RWPE2 (cell line): ENCODE data around the gene MPRIP.

ENCODE experiments used
- ATAC-seq: fragments of 200-7000 bp; cut with Tn5 transposase; 3 replicates; pipeline ENCODE4 v1.9.1; 2021; ENCODE audit warnings: low read depth
- DNase-seq: peaks from one replicate; pipeline ENCODE4 v3.0.0-alpha.2; 2020; ENCODE audit warnings: low spot score
- H3K27ac ChIP-seq: fragments of 450-650 bp; 2 replicates; pipeline ENCODE4 v1.5.1; 2017; ENCODE audit warnings: mild to moderate bottlenecking; ENCODE audit not compliant: poor library complexity, severe bottlenecking
- H3K27me3 ChIP-seq: fragments of 250-450 bp; sonication (Bioruptor Pico); 2 replicates; pipeline ENCODE4 v1.5.1; 2021; ENCODE audit warnings: mild to moderate bottlenecking, moderate library complexity; ENCODE audit not compliant: insufficient read depth, poor library complexity, severe bottlenecking
- H3K36me3 ChIP-seq: fragments of 250-450 bp; sonication (Bioruptor Pico); 2 replicates; pipeline ENCODE4 v1.5.1; 2020; ENCODE audit warnings: low read depth, mild to moderate bottlenecking, moderate library complexity
- H3K4me1 ChIP-seq: fragments of 250-450 bp; sonication (Bioruptor Pico); 2 replicates; pipeline ENCODE4 v1.5.1; 2021; ENCODE audit warnings: mild to moderate bottlenecking, moderate library complexity; ENCODE audit not compliant: insufficient read depth, poor library complexity, severe bottlenecking
- H3K4me3 ChIP-seq: fragments of 250-450 bp; sonication (Bioruptor Pico); 2 replicates; pipeline ENCODE4 v1.5.1; 2021; ENCODE audit warnings: mild to moderate bottlenecking, moderate library complexity; ENCODE audit not compliant: severe bottlenecking
- H3K9me3 ChIP-seq: fragments of 250-450 bp; sonication (Bioruptor Pico); 2 replicates; pipeline ENCODE4 v1.5.1; 2021; ENCODE audit warnings: mild to moderate bottlenecking, moderate library complexity; ENCODE audit not compliant: severe bottlenecking
- CTCF ChIP-seq: fragments of 450-650 bp; IDR thresholded peaks from one replicate; pipeline ENCODE4 v1.5.1; 2017; ENCODE audit warnings: mild to moderate bottlenecking, moderate library complexity; ENCODE audit not compliant: poor library complexity, severe bottlenecking

The MPRIP gene

GRCh38 chr17:17077861-17078732 is 35.8 kb downstream of the MPRIP start:
- peaks cover 26% of the 10 kb centered on the region for H3K4me1 ChIP-seq
- H3K27ac ChIP-seq: no peak overlapping the region
- TF ChIP-seq CTCF: no peak
- no peak overlapping the region for H3K4me3 ChIP-seq
- no peaks in the 10 kb centered on the region for H3K9me3 ChIP-seq
- ATAC-seq (no peak), DNase-seq (peak; percentile 40)
- no peaks in the 10 kb centered on the region for H3K27me3 ChIP-seq
- H3K36me3 ChIP-seq: peaks cover 57% of the 10 kb centered on the region

GRCh38 chr17:17078832-17079231 is 36.6 kb downstream of the MPRIP start:
- TF ChIP-seq CTCF: no peak
- ATAC-seq (no peak), DNase-seq (peak; percentile 15)
- no peaks in the 10 kb centered on the region for H3K9me3 ChIP-seq
- H3K27me3 ChIP-seq: no peaks in the 10 kb centered on the region
- peaks cover 57% of the 10 kb centered on the region for H3K36me3 ChIP-seq
- H3K4me3 ChIP-seq: no peak overlapping the region
- H3K27ac ChIP-seq: no peak overlapping the region
- H3K4me1 ChIP-seq: peaks cover 18% of the 10 kb centered on the region

- TF ChIP-seq CTCF: no peak
- DNase-seq: peak; percentile 34
- Histone ChIP-seq H3K27ac (no peak overlapping the region), H3K9me3 (no peaks in the 10 kb centered on the region), H3K36me3 (peaks cover 59% of the 10 kb centered on the region), H3K27me3 (no peaks in the 10 kb centered on the region), H3K4me3 (no peak overlapping the region), H3K4me1 (peaks cover 13% of the 10 kb centered on the region)
- ATAC-seq: no peak
Observed at GRCh38 chr17:17079336-17079735, 37.1 kb downstream of the MPRIP start.

GRCh38 chr17:17079761-17080160 is 37.5 kb downstream of the MPRIP start:
- peaks cover 63% of the 10 kb centered on the region for H3K36me3 ChIP-seq
- H3K9me3 ChIP-seq: no peaks in the 10 kb centered on the region
- no peak for TF ChIP-seq CTCF
- peaks cover 9% of the 10 kb centered on the region for H3K4me1 ChIP-seq
- H3K4me3 ChIP-seq: no peak overlapping the region
- ATAC-seq: no peak
- DNase-seq: peak; percentile 15
- H3K27ac ChIP-seq: no peak overlapping the region
- H3K27me3 ChIP-seq: no peaks in the 10 kb centered on the region

- no peak for TF ChIP-seq CTCF
- Histone ChIP-seq H3K27ac (no peak overlapping the region), H3K4me3 (no peak overlapping the region), H3K9me3 (no peaks in the 10 kb centered on the region), H3K27me3 (no peaks in the 10 kb centered on the region), H3K36me3 (peaks cover 64% of the 10 kb centered on the region), H3K4me1 (peaks cover 5% of the 10 kb centered on the region)
- DNase-seq (peak; percentile 30), ATAC-seq (no peak)
Observed at GRCh38 chr17:17080181-17080631, 37.9 kb downstream of the MPRIP start.
